Kidney (tissue), 14 donors: ENCODE measurements around the gene GRK2. TPM values are rescaled to one million over a fixed set of nuclear protein-coding genes. Genes with fewer than 3 reads are reported as not detected.

Experiments
- DNase-seq, 5 donors: peaks; one replicate each; pipeline ENCODE4 v3.0.0-alpha.2; 2013 to 2020
- FAIRE-seq: peaks from 2 replicates; lab custom pipeline; 2012; peaks lifted over from hg19 to GRCh38; lab: Jason Lieb, UNC
- H3K27ac ChIP-seq, 2 donors: one replicate each; pipeline ENCODE4 v1.7.0; 2013; ENCODE audit warnings: low read depth in 2 of 2, low read length in 2 of 2, inconsistent platforms in 1 of 2
- H3K27me3 ChIP-seq: one replicate; pipeline ENCODE4 v1.7.1; 2013; ENCODE audit warnings: low read length, inconsistent platforms; ENCODE audit not compliant: control insufficient read depth, insufficient read depth
- H3K36me3 ChIP-seq, 3 donors: one replicate each; pipeline versions ENCODE4 v1.7.0 to v1.7.1; 2013; ENCODE audit warnings: low read length in 3 of 3, control low read depth in 1 of 3, inconsistent platforms in 1 of 3; ENCODE audit not compliant: insufficient read depth in 3 of 3, control insufficient read depth in 2 of 3
- H3K4me1 ChIP-seq, 3 donors: one replicate each; pipeline versions ENCODE4 v1.7.0 to v1.7.1; 2013; ENCODE audit warnings: low read length in 3 of 3, inconsistent platforms in 1 of 3, low read depth in 1 of 3; ENCODE audit not compliant: control insufficient read depth in 2 of 3, insufficient read depth in 2 of 3
- H3K4me3 ChIP-seq, 3 donors: one replicate each; pipeline versions ENCODE4 v1.7.0 to v1.8.1; 2013; ENCODE audit warnings: low read length in 3 of 3, control low read depth in 1 of 3, inconsistent platforms in 1 of 3
- H3K9ac ChIP-seq, 3 donors: one replicate each; pipeline versions ENCODE4 v1.7.0 to v1.7.1; 2013; ENCODE audit warnings: low read length in 3 of 3, control low read depth in 1 of 3, inconsistent platforms in 1 of 3
- H3K9me3 ChIP-seq, 3 donors: one replicate each; pipeline versions ENCODE4 v1.7.0 to v1.7.1; 2013; ENCODE audit warnings: low read length in 3 of 3, control low read depth in 1 of 3, inconsistent platforms in 1 of 3; ENCODE audit not compliant: control insufficient read depth in 2 of 3, insufficient read depth in 1 of 3
- CTCF ChIP-seq: IDR thresholded peaks from 3 replicates; pipeline ENCODE4 v1.5.1; 2012; ENCODE audit warnings: mild to moderate bottlenecking, moderate library complexity, borderline replicate concordance; ENCODE audit not compliant: insufficient read depth; ENCODE audit errors: extremely low read depth
- intact Hi-C: fragments of 100-400 bp; cut with DNase I; formaldehyde crosslinking; loops from one replicate; pipeline ENCODE4 v1.11.1; 2022
- polyA plus RNA-seq: library from polyadenylated mRNA; stranded (reverse); fragments of 350-450 nt; fragmentation: Illumina TruSeq; extraction: RNeasy Lipid Tissue Mini Kit (QIAGEN cat#74804); gene quantifications from one replicate; pipeline ENCODE4 v1.2.3, GENCODE V29; 2014; ENCODE audit warnings: low read depth, low replicate concordance; ENCODE audit not compliant: insufficient read depth
- total RNA-seq: library from RNA; stranded (reverse); fragmentation: NEBNext Ultra II Directional; extraction: Animal tissue kit (Norgen Biotek cat#: 25700); gene quantifications from one replicate; pipeline ENCODE4 v1.2.1, GENCODE V29; 2021
- donor health status: control.
- donor health status: control.
- donor health status: control.
- donor health status: control.
- donor health status: control.
- donor health status: DM: yes; HTN: yes; CAD: no.
- donor health status: Normal renal cell carcinoma (clear cell type).

GRK2 gene
- total and polyA plus RNA-seq, 2 donors from 2014 or later: 28.2 to 80.8 TPM

- no peaks in the 10 kb centered on the region for H3K9me3 ChIP-seq
- H3K4me3 ChIP-seq: peak overlapping the region in 2 of 3 donors; percentile 32 to 42
- intact Hi-C loops: no loop called here
- FAIRE-seq (no peak), DNase-seq (no peak)
- peak overlapping the region in 1 of 3 donors; percentile 44 for H3K9ac ChIP-seq
- H3K4me1 ChIP-seq: peaks cover 10 to 37% (median 22%) of the 10 kb centered on the region in 3 donors
- peak overlapping the region; percentile 18 to 37 for H3K27ac ChIP-seq
- H3K36me3 ChIP-seq: peaks cover 11 to 29% (median 23%) of the 10 kb centered on the region in 3 donors
- TF ChIP-seq CTCF: no peak
- no peaks in the 10 kb centered on the region for H3K27me3 ChIP-seq
Measured at GRCh38 chr11:67242548-67242947, 23.7 kb upstream of the GRK2 start.

GRCh38 chr11:67243051-67243450 lies 23.2 kb upstream of the GRK2 start:
- intact Hi-C loops: no loop called here
- Histone ChIP-seq H3K9ac (peak overlapping the region in 1 of 3 donors; percentile 44), H3K27ac (peak overlapping the region; percentile 18 to 37), H3K36me3 (peaks cover 11 to 34% (median 27%) of the 10 kb centered on the region in 3 donors), H3K9me3 (no peaks in the 10 kb centered on the region), H3K27me3 (no peaks in the 10 kb centered on the region), H3K4me3 (peak overlapping the region in 2 of 3 donors; percentile 32 to 42), H3K4me1 (peaks cover 10 to 37% (median 22%) of the 10 kb centered on the region in 3 donors)
- no peak for DNase-seq
- no peak for TF ChIP-seq CTCF
- FAIRE-seq: no peak

GRCh38 chr11:67245046-67245445 lies 21.2 kb upstream of the GRK2 start:
- Histone ChIP-seq H3K9me3 (no peaks in the 10 kb centered on the region), H3K27me3 (no peaks in the 10 kb centered on the region), H3K4me1 (peaks cover 4 to 30% (median 23%) of the 10 kb centered on the region in 3 donors), H3K27ac (no peak overlapping the region), H3K4me3 (no peak overlapping the region), H3K36me3 (peaks cover 17 to 54% (median 41%) of the 10 kb centered on the region in 3 donors), H3K9ac (no peak overlapping the region)
- FAIRE-seq (no peak), DNase-seq (no peak)
- intact Hi-C loops: no loop called here
- no peak for TF ChIP-seq CTCF
